ENCODE data around the gene ABHD16A. TPM values are rescaled to one million over a fixed set of nuclear protein-coding genes. Genes with fewer than 3 reads are reported as not detected.
"Not testable (repeated sequence)": the region's sequence is repeated elsewhere in the genome, so short reads cannot be mapped to it uniquely, and the experiment has no call there.

ABHD16A gene
- total RNA-seq, 2 donors from 2014 or later: 56.8 to 65.2 TPM

- peaks cover 5% of the 10 kb centered on the region for H3K4me1 ChIP-seq
- intact Hi-C loops (cut with DNase I): no loop called here
These were observed 8.1 kb upstream of the ABHD16A start for GRCh38 chr6:31711233-31711632.

DNA sequence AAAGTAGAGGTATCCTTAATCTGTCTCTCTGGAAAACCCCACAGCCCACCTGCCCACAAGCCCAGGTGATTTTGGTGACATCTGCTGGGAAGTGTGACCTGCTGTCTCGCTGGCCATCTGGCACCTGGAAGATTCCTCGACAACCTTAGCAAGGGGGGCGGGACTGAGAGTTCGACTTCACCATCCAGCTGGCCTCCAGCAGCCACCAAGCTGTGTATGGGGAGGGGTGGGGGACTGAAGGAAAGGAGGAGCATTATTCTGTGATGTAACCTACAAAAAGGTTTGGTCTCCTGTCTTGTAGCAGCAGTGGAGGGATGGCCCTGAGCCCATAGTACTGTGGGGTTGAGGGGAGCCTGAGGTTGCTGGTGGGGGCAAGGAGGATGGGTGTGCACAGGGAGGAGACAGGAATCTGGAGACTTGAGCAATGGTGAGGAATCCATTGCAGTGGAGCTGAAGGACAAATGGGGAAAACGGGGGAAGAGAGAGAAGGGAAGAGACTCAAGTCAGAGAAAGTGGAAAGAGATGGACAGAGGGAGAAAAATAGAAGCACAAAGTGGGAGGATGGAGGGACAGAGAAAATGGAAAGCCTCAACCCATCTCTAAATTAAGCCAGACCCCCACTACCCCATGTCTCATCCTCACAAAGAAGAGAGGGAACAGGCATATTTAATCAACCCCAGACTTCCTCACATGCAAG, 7.5 kb upstream of the ABHD16A start:
- no peaks in the 10 kb centered on the region for H3K27me3 ChIP-seq
- peaks cover 5% of the 10 kb centered on the region for H3K4me1 ChIP-seq
- no peaks in the 10 kb centered on the region for H3K9me3 ChIP-seq
- no peak overlapping the region for H3K27ac ChIP-seq
- H3K9ac ChIP-seq (ENCODE audit: low read depth in 2 of 2, low read length in 2 of 2): no peak overlapping the region
- intact Hi-C loops (cut with DNase I): no loop called here
- no peak overlapping the region for H3K4me3 ChIP-seq
- TF ChIP-seq, protein P1, sequence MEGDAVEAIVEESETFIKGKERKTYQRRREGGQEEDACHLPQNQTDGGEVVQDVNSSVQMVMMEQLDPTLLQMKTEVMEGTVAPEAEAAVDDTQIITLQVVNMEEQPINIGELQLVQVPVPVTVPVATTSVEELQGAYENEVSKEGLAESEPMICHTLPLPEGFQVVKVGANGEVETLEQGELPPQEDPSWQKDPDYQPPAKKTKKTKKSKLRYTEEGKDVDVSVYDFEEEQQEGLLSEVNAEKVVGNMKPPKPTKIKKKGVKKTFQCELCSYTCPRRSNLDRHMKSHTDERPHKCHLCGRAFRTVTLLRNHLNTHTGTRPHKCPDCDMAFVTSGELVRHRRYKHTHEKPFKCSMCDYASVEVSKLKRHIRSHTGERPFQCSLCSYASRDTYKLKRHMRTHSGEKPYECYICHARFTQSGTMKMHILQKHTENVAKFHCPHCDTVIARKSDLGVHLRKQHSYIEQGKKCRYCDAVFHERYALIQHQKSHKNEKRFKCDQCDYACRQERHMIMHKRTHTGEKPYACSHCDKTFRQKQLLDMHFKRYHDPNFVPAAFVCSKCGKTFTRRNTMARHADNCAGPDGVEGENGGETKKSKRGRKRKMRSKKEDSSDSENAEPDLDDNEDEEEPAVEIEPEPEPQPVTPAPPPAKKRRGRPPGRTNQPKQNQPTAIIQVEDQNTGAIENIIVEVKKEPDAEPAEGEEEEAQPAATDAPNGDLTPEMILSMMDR (IDR thresholded peaks at IDR 0.05): no peak
- no peak for DNase-seq
- H3K36me3 ChIP-seq: no peaks in the 10 kb centered on the region

More at GRCh38 chr6:31711233-31711632, 8.1 kb upstream of the ABHD16A start:
- Histone ChIP-seq H3K36me3 (no peaks in the 10 kb centered on the region), H3K27me3 (no peaks in the 10 kb centered on the region), H3K9me3 (no peaks in the 10 kb centered on the region), H3K27ac (no peak overlapping the region), H3K4me3 (no peak overlapping the region), H3K9ac (ENCODE audit: low read depth in 2 of 2, low read length in 2 of 2) (no peak overlapping the region)
- TF ChIP-seq, protein P1 (IDR thresholded peaks at IDR 0.05): no peak
- peak; percentile 63 for DNase-seq

- H3K27me3 ChIP-seq; H3K4me3 ChIP-seq; H3K27ac ChIP-seq; H3K36me3 ChIP-seq; intact Hi-C loops (cut with DNase I); DNase-seq; H3K4me1 ChIP-seq; H3K9me3 ChIP-seq; H3K9ac ChIP-seq (ENCODE audit: low read depth in 2 of 2, low read length in 2 of 2): not testable (repeated sequence)
These were observed 6.0 kb upstream of the ABHD16A start for GRCh38 chr6:31709157-31709556.

DNA sequence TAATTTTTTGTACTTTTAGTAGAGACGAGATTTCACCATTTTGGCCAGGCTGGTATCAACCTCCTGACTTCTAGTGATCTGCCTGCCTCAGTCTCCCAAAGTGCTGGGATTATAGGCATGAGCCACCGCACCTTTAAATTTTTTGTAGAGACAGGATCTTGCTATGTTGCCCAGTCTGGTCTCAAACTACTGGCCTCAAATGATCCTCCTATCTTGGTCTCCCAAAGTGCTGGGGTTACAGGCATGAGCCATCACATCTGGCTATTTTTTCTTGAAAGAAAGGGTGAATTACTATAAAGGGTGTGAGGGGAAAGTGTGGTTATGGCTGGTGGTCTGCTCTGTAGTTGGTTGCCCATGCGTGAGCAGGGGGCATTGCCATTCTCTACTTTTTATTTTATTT, 5.1 kb upstream of the ABHD16A start:
- Histone ChIP-seq H3K36me3 (no peaks in the 10 kb centered on the region), H3K9ac (ENCODE audit: low read depth in 2 of 2, low read length in 2 of 2) (no peak overlapping the region), H3K4me1 (no peaks in the 10 kb centered on the region), H3K27ac (no peak overlapping the region), H3K4me3 (no peak overlapping the region), H3K9me3 (no peaks in the 10 kb centered on the region), H3K27me3 (no peaks in the 10 kb centered on the region)
- intact Hi-C loops (cut with DNase I): no loop called here
- DNase-seq: no peak
- TF ChIP-seq, protein P1 (IDR thresholded peaks at IDR 0.05): no peak

- H3K4me1 ChIP-seq: no peaks in the 10 kb centered on the region
These were observed 4.6 kb upstream of the ABHD16A start for GRCh38 chr6:31707701-31708100.

GRCh38 chr6:31706599-31706998, 3.5 kb upstream of the ABHD16A start, which contains the start of gene LY6G6F:
Gene LY6G6F (plus strand): TSS chr6:31706866. CDS start chr6:31706907, 41 bp downstream.
- Histone ChIP-seq H3K4me3 (no peak within 1 kb of the TSS), H3K27ac (no peak within 1 kb of the TSS), H3K9me3 (no peaks in the 10 kb centered on the region), H3K27me3 (no peaks in the 10 kb centered on the region), H3K36me3 (no peaks in the 10 kb centered on the region), H3K4me1 (peaks cover 6% of the 10 kb centered on the region), H3K9ac (ENCODE audit: low read depth in 2 of 2, low read length in 2 of 2) (no peak within 1 kb of the TSS)
- intact Hi-C loops (cut with DNase I): no loop called here
- TF ChIP-seq, protein P1 (IDR thresholded peaks at IDR 0.05): no peak
- no peak for DNase-seq

More at GRCh38 chr6:31707701-31708100, 4.6 kb upstream of the ABHD16A start:
- Histone ChIP-seq H3K4me3 (no peak overlapping the region), H3K27ac (no peak overlapping the region), H3K9ac (ENCODE audit: low read depth in 2 of 2, low read length in 2 of 2) (no peak overlapping the region), H3K27me3 (no peaks in the 10 kb centered on the region), H3K36me3 (no peaks in the 10 kb centered on the region), H3K9me3 (no peaks in the 10 kb centered on the region)
- TF ChIP-seq, protein P1 (IDR thresholded peaks at IDR 0.05): no peak
- intact Hi-C loops (cut with DNase I): no loop called here
- DNase-seq: no peak
